Measurements from ENCODE around the gene PKP4.
"Not testable (repeated sequence)": the region's sequence is repeated elsewhere in the genome, so short reads cannot be mapped to it uniquely, and the experiment has no call there.

Gene PKP4

GRCh38 chr2:158690823-158691222, 234.1 kb downstream of the PKP4 start:
- DNase-seq: no peak

GRCh38 chr2:158691619-158692018, 234.9 kb downstream of the PKP4 start:
- no peak for DNase-seq

GRCh38 chr2:158692372-158693103, 235.8 kb downstream of the PKP4 start:
- DNase-seq: no peak

GRCh38 chr2:158693476-158693875, 236.7 kb downstream of the PKP4 start:
- DNase-seq: no peak

GRCh38 chr2:158695305-158695704, 238.6 kb downstream of the PKP4 start:
- DNase-seq: no peak

- not testable (repeated sequence) for DNase-seq
These were observed 239.0 kb downstream of the PKP4 start for GRCh38 chr2:158695744-158696143.

GRCh38 chr2:158699323-158699722, 242.6 kb downstream of the PKP4 start:
- DNase-seq: no peak

GRCh38 chr2:158701101-158701500, 244.3 kb downstream of the PKP4 start:
- no peak for DNase-seq

GRCh38 chr2:158702740-158703139, 246.0 kb downstream of the PKP4 start:
- no peak for DNase-seq

- not testable (repeated sequence) for DNase-seq
These were observed 248.1 kb downstream of the PKP4 start for GRCh38 chr2:158704724-158705465.

GRCh38 chr2:158712791-158713522, 256.2 kb downstream of the PKP4 start:
- DNase-seq: no peak

GRCh38 chr2:158713523-158714138, 256.9 kb downstream of the PKP4 start:
- no peak for DNase-seq

- DNase-seq: no peak
These were observed 257.7 kb downstream of the PKP4 start for GRCh38 chr2:158714420-158714819.

GRCh38 chr2:158715357-158715756, 258.6 kb downstream of the PKP4 start:
- no peak for DNase-seq

- no peak for DNase-seq
These were observed 259.5 kb downstream of the PKP4 start for GRCh38 chr2:158716121-158716791.

- DNase-seq: no peak
These were observed 260.2 kb downstream of the PKP4 start for GRCh38 chr2:158716921-158717320.

GRCh38 chr2:158717366-158718195, 260.8 kb downstream of the PKP4 start:
- no peak for DNase-seq

- DNase-seq: no peak
These were observed 261.4 kb downstream of the PKP4 start for GRCh38 chr2:158718196-158718585.

GRCh38 chr2:158718851-158719250, 262.1 kb downstream of the PKP4 start:
- DNase-seq: no peak

- DNase-seq: no peak
These were observed 262.7 kb downstream of the PKP4 start for GRCh38 chr2:158719403-158719802.

- DNase-seq: no peak
These were observed 265.7 kb downstream of the PKP4 start for GRCh38 chr2:158722266-158723105.
